H1 (cell line): Measurements from ENCODE around the gene GOLGA3. TPM values are rescaled to one million over a fixed set of nuclear protein-coding genes. Genes with fewer than 3 reads are reported as not detected.

Experiments
- CTCF ChIA-PET: fragments of 300-600 bp; sonication (Branson Sonifier 250); formaldehyde crosslinking; loops from one replicate; lab custom pipeline; 2021; ENCODE audit not compliant: partially characterized antibody; lab: Charles Lee
- POLR2A ChIA-PET: fragments of 300-600 bp; sonication (Branson Sonifier 250); formaldehyde crosslinking; loops from one replicate; lab custom pipeline; 2021; ENCODE audit warnings: inconsistent platforms; ENCODE audit not compliant: partially characterized antibody; lab: Charles Lee
- DNase-seq, 2 experiments: peaks; one replicate each; pipeline versions ENCODE4 v3.0.0 to v3.0.0-alpha.2; 2010 to 2022; ENCODE audit warnings: low spot score in 2 of 2, low read depth in 1 of 2, mixed read lengths in 1 of 2
- FAIRE-seq: peaks from 2 replicates; lab custom pipeline; 2011; peaks lifted over from hg19 to GRCh38; lab: Jason Lieb, UNC
- H2AFZ ChIP-seq: 2 replicates; pipeline ENCODE4 v1.8.1; 2012; ENCODE audit warnings: low read length, inconsistent platforms
- H2AK5ac ChIP-seq: 2 replicates; pipeline ENCODE4 v1.6.1; 2013; ENCODE audit warnings: low read depth, low read length
- H2BK120ac ChIP-seq: replicated peaks from 2 replicates; pipeline ENCODE3; 2013; ENCODE audit warnings: low read depth, low read length, inconsistent platforms
- H2BK12ac ChIP-seq: 2 replicates; pipeline ENCODE4 v1.6.1; 2013; ENCODE audit warnings: low read depth, low read length
- H2BK15ac ChIP-seq: 2 replicates; pipeline ENCODE4 v1.6.1; 2013; ENCODE audit warnings: low read length
- H2BK20ac ChIP-seq: 2 replicates; pipeline ENCODE4 v1.6.1; 2013; ENCODE audit warnings: low read length
- H2BK5ac ChIP-seq: 2 replicates; pipeline ENCODE4 v1.6.1; 2013; ENCODE audit warnings: low read depth, low read length
- H3K14ac ChIP-seq: 2 replicates; pipeline ENCODE4 v1.6.1; 2013; ENCODE audit warnings: inconsistent platforms; ENCODE audit not compliant: insufficient read length
- H3K18ac ChIP-seq: 2 replicates; pipeline ENCODE4 v1.6.1; 2013; ENCODE audit warnings: low read length; ENCODE audit errors: extremely low read depth
- H3K23ac ChIP-seq: 2 replicates; pipeline ENCODE4 v1.6.1; 2013; ENCODE audit warnings: inconsistent platforms; ENCODE audit not compliant: insufficient read length
- H3K23me2 ChIP-seq: 2 replicates; pipeline ENCODE4 v1.6.1; 2013; ENCODE audit warnings: low read depth, low read length
- H3K27ac ChIP-seq: 2 replicates; pipeline ENCODE4 v1.6.1; 2011; ENCODE audit warnings: low read depth, low read length, inconsistent platforms
- H3K27me3 ChIP-seq, 4 experiments: replicated peaks in 1 of 4; 1 replicate in 1 of 4; 2 replicates in 3 of 4; pipeline versions ENCODE4 v1.6.1 to v1.8.1; 2011 to 2013; ENCODE audit warnings: low read length in 3 of 4, mild to moderate bottlenecking in 3 of 4, inconsistent platforms in 2 of 4, mixed read lengths in 2 of 4, moderate library complexity in 1 of 4; ENCODE audit not compliant: control insufficient read depth in 3 of 4, insufficient read depth in 3 of 4; ENCODE audit errors: extremely low read depth in 1 of 4
- H3K36me3 ChIP-seq, 4 experiments: 2 replicates each; pipeline versions ENCODE4 v1.6.1 to v1.8.1; 2011 to 2013; ENCODE audit warnings: mild to moderate bottlenecking in 4 of 4, low read length in 3 of 4, moderate library complexity in 2 of 4, control low read depth in 1 of 4, inconsistent platforms in 1 of 4; ENCODE audit not compliant: insufficient read depth in 4 of 4, control insufficient read depth in 2 of 4
- H3K4ac ChIP-seq: replicated peaks from 2 replicates; pipeline ENCODE3; 2013; ENCODE audit warnings: low read length, low read depth, mixed read lengths, inconsistent platforms; ENCODE audit not compliant: insufficient read length
- H3K4me1 ChIP-seq, 4 experiments: replicated peaks in 1 of 4; 1 replicate in 1 of 4; 2 replicates in 3 of 4; pipeline versions ENCODE4 v1.6.1 to v1.8.1; 2011 to 2013; ENCODE audit warnings: low read length in 3 of 4, inconsistent platforms in 2 of 4, mixed read lengths in 1 of 4; ENCODE audit not compliant: insufficient read depth in 4 of 4, control insufficient read depth in 3 of 4
- H3K4me2 ChIP-seq, 2 experiments: 2 replicates each; pipeline versions ENCODE4 v1.6.1 to v1.8.1; 2011 to 2013; ENCODE audit warnings: low read depth in 2 of 2, low read length in 2 of 2, control low read depth in 1 of 2, inconsistent platforms in 1 of 2, mild to moderate bottlenecking in 1 of 2; ENCODE audit not compliant: insufficient read depth in 1 of 2
- H3K4me3 ChIP-seq, 4 experiments: fragments of 200-600, 300-600 bp in 1 of 4; sonication (generic), shearing (Covaris generic), sonication (Bioruptor Twin) in 1 of 4; 2 replicates each; pipeline versions ENCODE4 v1.5.1 to v1.8.1; 2011 to 2016; ENCODE audit warnings: low read length in 4 of 4, low read depth in 3 of 4, control low read depth in 2 of 4, inconsistent platforms in 2 of 4, mild to moderate bottlenecking in 2 of 4, mixed read lengths in 1 of 4, moderate library complexity in 1 of 4; ENCODE audit not compliant: insufficient read depth in 2 of 4; ENCODE audit errors: extremely low read depth in 1 of 4
- H3K56ac ChIP-seq: replicated peaks from 2 replicates; pipeline ENCODE3; 2013; ENCODE audit warnings: low read depth, mild to moderate bottlenecking, mixed read lengths, low read length, inconsistent platforms; ENCODE audit not compliant: insufficient read length
- H3K79me1 ChIP-seq: 2 replicates; pipeline ENCODE4 v1.6.1; 2013; ENCODE audit warnings: low read depth, low read length, control low read depth
- H3K79me2 ChIP-seq, 2 experiments: 2 replicates each; pipeline versions ENCODE4 v1.6.1 to v1.8.1; 2012 to 2013; ENCODE audit warnings: low read length in 2 of 2, mild to moderate bottlenecking in 2 of 2, inconsistent platforms in 1 of 2; ENCODE audit not compliant: insufficient read depth in 2 of 2, control insufficient read depth in 1 of 2
- H3K9ac ChIP-seq, 4 experiments: replicated peaks in 1 of 4; 1 replicate in 1 of 4; 2 replicates in 3 of 4; pipeline versions ENCODE4 v1.6.1 to v1.8.1; 2011 to 2013; ENCODE audit warnings: low read depth in 3 of 4, low read length in 3 of 4, control low read depth in 2 of 4, mild to moderate bottlenecking in 2 of 4, moderate library complexity in 2 of 4, inconsistent platforms in 1 of 4; ENCODE audit errors: extremely low read depth in 1 of 4
- H3K9me3 ChIP-seq, 2 experiments: 2 replicates each; pipeline versions ENCODE4 v1.6.1 to v1.8.1; 2012 to 2013; ENCODE audit warnings: mild to moderate bottlenecking in 2 of 2, moderate library complexity in 2 of 2, control low read depth in 1 of 2, inconsistent platforms in 1 of 2, low read depth in 1 of 2, low read length in 1 of 2, mixed read lengths in 1 of 2; ENCODE audit not compliant: insufficient read depth in 2 of 2
- H4K20me1 ChIP-seq, 2 experiments: replicated peaks in 1 of 2; 2 replicates each; pipeline versions ENCODE3 to v1.8.1; 2011 to 2013; ENCODE audit warnings: inconsistent platforms in 2 of 2, low read length in 2 of 2, mild to moderate bottlenecking in 1 of 2; ENCODE audit not compliant: insufficient read depth in 2 of 2, control insufficient read depth in 1 of 2
- H4K5ac ChIP-seq: 2 replicates; pipeline ENCODE4 v1.6.1; 2013; ENCODE audit warnings: low read length, low read depth, mixed read lengths, inconsistent platforms; ENCODE audit not compliant: insufficient read length
- H4K8ac ChIP-seq: 2 replicates; pipeline ENCODE4 v1.8.0; 2013; ENCODE audit warnings: mild to moderate bottlenecking, moderate library complexity, low read length, inconsistent platforms; ENCODE audit not compliant: insufficient read depth; ENCODE audit errors: extremely low read depth
- H4K91ac ChIP-seq: replicated peaks from 2 replicates; pipeline ENCODE3; 2013; ENCODE audit warnings: low read length, mixed read lengths, inconsistent platforms; ENCODE audit not compliant: insufficient read length
- BRCA1 ChIP-seq: IDR thresholded peaks from 2 replicates; pipeline ENCODE4 v1.6.1; 2012; ENCODE audit warnings: low read depth, low read length, improper control_type of control experiment
- CEBPB ChIP-seq: IDR thresholded peaks from 2 replicates; pipeline ENCODE4 v1.6.1; 2012; ENCODE audit warnings: low read depth, low read length
- POLR2A ChIP-seq, 2 experiments: IDR thresholded peaks; 1 replicate in 1 of 2; 2 replicates in 1 of 2; pipeline ENCODE4 v1.6.1; 2011; ENCODE audit warnings: low read depth in 2 of 2, low read length in 2 of 2, mild to moderate bottlenecking in 2 of 2; ENCODE audit errors: control extremely low read depth in 1 of 2
- POLR2AphosphoS5 ChIP-seq: IDR thresholded peaks from 2 replicates; pipeline ENCODE4 v1.6.1; 2011; ENCODE audit warnings: low read depth, low read length
- SP1 ChIP-seq: IDR thresholded peaks from 2 replicates; pipeline ENCODE4 v1.6.1; 2011; ENCODE audit warnings: low read depth, low read length
- SRF ChIP-seq: IDR thresholded peaks from 2 replicates; pipeline ENCODE4 v1.6.1; 2011; ENCODE audit warnings: mild to moderate bottlenecking, low read depth, low read length, moderate library complexity
- TAF1 ChIP-seq: IDR thresholded peaks from 2 replicates; pipeline ENCODE4 v1.6.1; 2011; ENCODE audit warnings: mild to moderate bottlenecking, low read depth, low read length
- WGBS, 2 experiments: shearing (Covaris generic) in 1 of 2; methylation state at CpG; one replicate each; pipeline versions ENCODE4 v1.1.6 to v1.1.7; 2013 to 2015; ENCODE audit warnings: low lambda C conversion rate in 2 of 2, mixed read lengths in 2 of 2, inconsistent platforms in 1 of 2, low coverage in 1 of 2, missing lambda C conversion rate in 1 of 2; ENCODE audit not compliant: insufficient replicate concordance in 2 of 2, insufficient coverage in 1 of 2, insufficient read length in 1 of 2; ENCODE audit errors: extremely low coverage in 1 of 2, missing lambda C conversion rate in 1 of 2; 5-methylcytosine and 5-hydroxymethylcytosine counted together
- long read RNA-seq, 2 experiments: library from RNA in 1 of 2; library from capped mRNA in 1 of 2; stranded (forward); transcript quantifications; one replicate each; pipeline ENCODE4 v2.0.0, GENCODE V29; 2021; ENCODE audit warnings: inconsistent platforms in 1 of 2
- polyA minus RNA-seq, 3 experiments: library from RNA; depleted of rRNA, polyadenylated mRNA; stranded (reverse); fragments of >200 nt; gene quantifications; 1 replicate in 2 of 3; 2 replicates in 1 of 3; pipeline ENCODE4 v1.2.3, GENCODE V29; 2011
- polyA plus RNA-seq, 7 experiments: library from polyadenylated mRNA; depleted of rRNA in 3 of 7; stranded (reverse) in 5 of 7; unstranded in 2 of 7; fragments of >200 nt in 5 of 7; fragments of 200-250 nt in 2 of 7; gene quantifications; 1 replicate in 5 of 7; 2 replicates in 1 of 7; 4 replicates in 1 of 7; pipeline versions ENCODE4 v1.2.1 to v1.2.3, GENCODE V29; 2011 to 2013; ENCODE audit warnings: missing spikeins in 2 of 7, mixed read lengths in 2 of 7
- total RNA-seq: library from RNA; stranded (reverse); fragmentation: NEBNext Ultra II Directional; extraction: Animal tissue kit (Norgen Biotek cat#: 25700); gene quantifications from 2 replicates; pipeline ENCODE4 v1.2.1, GENCODE V29; 2021

The GOLGA3 gene
- 33.1 and 33.4 TPM in 2 replicates for total RNA-seq
- polyA plus RNA-seq (2011; rRNA removed) = 6.4 and 8.4 TPM in 2 replicates
- polyA plus RNA-seq (2011; cell fraction: cytosol; rRNA removed) = 11.0 TPM
- 16.8 TPM for polyA plus RNA-seq (2011; cell fraction: nucleus; rRNA removed)
- 11.9 to 16.4 TPM (median 13.1 TPM) in 4 replicates for polyA plus RNA-seq (2012, experiment 1 of 2)
- polyA plus RNA-seq (2012, experiment 2 of 2) = 2.6 TPM
- 8.2 TPM for polyA plus RNA-seq (2013, experiment 1 of 2)
- polyA plus RNA-seq (2013, experiment 2 of 2) = 8.1 TPM
- 21.1 and 21.8 TPM in 2 replicates for polyA minus RNA-seq (2011; rRNA and poly(A)+ RNA removed)
- polyA minus RNA-seq (2011; cell fraction: cytosol; rRNA and poly(A)+ RNA removed) = 21.1 TPM
- 28.4 TPM for polyA minus RNA-seq (2011; cell fraction: nucleus; rRNA and poly(A)+ RNA removed)
- long read RNA-seq, experiment 1, partial matches to known transcripts = 1 of 5 reads
- long read RNA-seq, experiment 1, other reads (novel, unspliced or antisense) = 4 of 5 reads
- long read RNA-seq, experiment 2, partial matches to known transcripts = 4 of 4 reads
- long read RNA-seq, experiment 2, other reads (novel, unspliced or antisense) = 0 of 4 reads

- CTCF ChIA-PET = interaction anchor here (1.0 to 1.6 kb wide), 2 partner anchors 14 to 19 kb away, joined by 3 to 5 read pairs; no protein-coding TSS in a partner anchor
- peak within 1 kb of the TSS; percentile 71 for H3K56ac ChIP-seq
- no peak within 1 kb of the TSS for H2AK5ac ChIP-seq
- H3K79me2 ChIP-seq = peaks cover 0 to 38% of the 10 kb centered on the region in 2 experiments; a peak in 3 of 4 replicates
- peaks cover 0 to 9% (median under 1%) of the 10 kb centered on the region in 4 experiments; a peak in 1 of 7 replicates for H3K4me1 ChIP-seq
- peak within 1 kb of the TSS; percentile 96 to 99 (median 98) for H3K9ac ChIP-seq
- POLR2A ChIA-PET = interaction anchor here (0.6 to 2.3 kb wide), 13 partner anchors 9 to 1970 kb away, joined by 3 to 16 read pairs (median 3); partner anchors contain the start of gene CHFR
- H3K14ac ChIP-seq = no peak within 1 kb of the TSS
- peaks cover 0 to 21% (median 6%) of the 10 kb centered on the region in 4 experiments; a peak in 7 of 8 replicates for H3K36me3 ChIP-seq
- peak within 1 kb of the TSS; percentile 93 for H4K91ac ChIP-seq
- H2BK20ac ChIP-seq = 0 out of 2 replicates have a peak within 1 kb of the TSS, but pooled peaks have one; percentile 80
- H2BK120ac ChIP-seq = no peak within 1 kb of the TSS
- peak within 1 kb of the TSS; percentile 100 for H3K27ac ChIP-seq
- no peak within 1 kb of the TSS for H3K23ac ChIP-seq
- H3K9me3 ChIP-seq = no peaks in the 10 kb centered on the region
- H3K23me2 ChIP-seq = peaks cover 7% of the 10 kb centered on the region; the same call in 1 of the 2 replicates
- H2BK15ac ChIP-seq = peak within 1 kb of the TSS; percentile 100; the same call in 1 of the 2 replicates
- peak within 1 kb of the TSS; percentile 62 to 97 for H3K4me2 ChIP-seq
- H3K79me1 ChIP-seq = peaks cover 14% of the 10 kb centered on the region
- no peaks in the 10 kb centered on the region for H3K27me3 ChIP-seq
- H4K5ac ChIP-seq = peak within 1 kb of the TSS; percentile 98
- H2BK5ac ChIP-seq = peak within 1 kb of the TSS; percentile 100
- H4K8ac ChIP-seq = peak within 1 kb of the TSS; percentile 100
- H2AFZ ChIP-seq = peak within 1 kb of the TSS; percentile 100
- peak within 1 kb of the TSS; percentile 57 to 96 (median 93) for H3K4me3 ChIP-seq
- H3K18ac ChIP-seq = peak within 1 kb of the TSS; percentile 98
- no peak for FAIRE-seq
- DNase-seq = peak; percentile 85 to 92
- WGBS, 2 experiments = 14% methylated on average over 39 of the region's 78 CpGs; no CpG with 5 or more reads in 1 of the 2 experiments
- peaks cover 2 to 13% of the 10 kb centered on the region in 2 experiments for H4K20me1 ChIP-seq
- H2BK12ac ChIP-seq = peak within 1 kb of the TSS; percentile 99; the same call in 1 of the 2 replicates
- H3K4ac ChIP-seq = peak within 1 kb of the TSS; percentile 93
- TF ChIP-seq POLR2AphosphoS5 (peak; percentile 42; the same call in 1 of the 2 replicates), POLR2A (IDR thresholded peaks at IDR 0.05; ENCODE audit: control extremely low read depth in 1 of 2, low read depth in 2 of 2, low read length in 2 of 2) (peak; percentile 51 to 75; a peak in 2 of 3 replicates), CEBPB (no peak), SRF (no peak), BRCA1 (no peak), SP1 (no peak), TAF1 (peak; percentile 61; the same call in 1 of the 2 replicates)
These were observed at the start of gene GOLGA3 for GRCh38 chr12:132828706-132829534. Gene GOLGA3 (minus strand): TSS chr12:132828869. CDS start chr12:132822128, 6,741 bp downstream.
